Measurements from ENCODE around the gene GRIK3. TPM values are rescaled to one million over a fixed set of nuclear protein-coding genes. Genes with fewer than 3 reads are reported as not detected.

GRIK3 gene
- total RNA-seq, 2 donors from 2014 or later, result 0.20 to 1.2 TPM

GRCh38 chr1:36803868-36804570 lies 230.3 kb downstream of the GRIK3 start:
- Histone ChIP-seq H3K27ac (no peak overlapping the region), H3K4me3 (no peak overlapping the region), H3K27me3 (no peaks in the 10 kb centered on the region), H3K9ac (ENCODE audit: low read depth in 2 of 2, low read length in 2 of 2) (no peak overlapping the region), H3K36me3 (no peaks in the 10 kb centered on the region), H3K9me3 (no peaks in the 10 kb centered on the region), H3K4me1 (no peaks in the 10 kb centered on the region)
- DNase-seq, result no peak
- intact Hi-C loops (cut with DNase I), result no loop called here
- TF ChIP-seq, protein P1, sequence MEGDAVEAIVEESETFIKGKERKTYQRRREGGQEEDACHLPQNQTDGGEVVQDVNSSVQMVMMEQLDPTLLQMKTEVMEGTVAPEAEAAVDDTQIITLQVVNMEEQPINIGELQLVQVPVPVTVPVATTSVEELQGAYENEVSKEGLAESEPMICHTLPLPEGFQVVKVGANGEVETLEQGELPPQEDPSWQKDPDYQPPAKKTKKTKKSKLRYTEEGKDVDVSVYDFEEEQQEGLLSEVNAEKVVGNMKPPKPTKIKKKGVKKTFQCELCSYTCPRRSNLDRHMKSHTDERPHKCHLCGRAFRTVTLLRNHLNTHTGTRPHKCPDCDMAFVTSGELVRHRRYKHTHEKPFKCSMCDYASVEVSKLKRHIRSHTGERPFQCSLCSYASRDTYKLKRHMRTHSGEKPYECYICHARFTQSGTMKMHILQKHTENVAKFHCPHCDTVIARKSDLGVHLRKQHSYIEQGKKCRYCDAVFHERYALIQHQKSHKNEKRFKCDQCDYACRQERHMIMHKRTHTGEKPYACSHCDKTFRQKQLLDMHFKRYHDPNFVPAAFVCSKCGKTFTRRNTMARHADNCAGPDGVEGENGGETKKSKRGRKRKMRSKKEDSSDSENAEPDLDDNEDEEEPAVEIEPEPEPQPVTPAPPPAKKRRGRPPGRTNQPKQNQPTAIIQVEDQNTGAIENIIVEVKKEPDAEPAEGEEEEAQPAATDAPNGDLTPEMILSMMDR (IDR thresholded peaks at IDR 0.05), result no peak

GRCh38 chr1:36802018-36802417 lies 232.3 kb downstream of the GRIK3 start:
- intact Hi-C loops (cut with DNase I), result no loop called here
- TF ChIP-seq, protein P1 (IDR thresholded peaks at IDR 0.05), result no peak
- Histone ChIP-seq H3K27me3 (no peaks in the 10 kb centered on the region), H3K36me3 (no peaks in the 10 kb centered on the region), H3K9me3 (no peaks in the 10 kb centered on the region), H3K4me1 (no peaks in the 10 kb centered on the region), H3K9ac (ENCODE audit: low read depth in 2 of 2, low read length in 2 of 2) (no peak overlapping the region), H3K27ac (no peak overlapping the region), H3K4me3 (no peak overlapping the region)
- DNase-seq, result no peak

DNA sequence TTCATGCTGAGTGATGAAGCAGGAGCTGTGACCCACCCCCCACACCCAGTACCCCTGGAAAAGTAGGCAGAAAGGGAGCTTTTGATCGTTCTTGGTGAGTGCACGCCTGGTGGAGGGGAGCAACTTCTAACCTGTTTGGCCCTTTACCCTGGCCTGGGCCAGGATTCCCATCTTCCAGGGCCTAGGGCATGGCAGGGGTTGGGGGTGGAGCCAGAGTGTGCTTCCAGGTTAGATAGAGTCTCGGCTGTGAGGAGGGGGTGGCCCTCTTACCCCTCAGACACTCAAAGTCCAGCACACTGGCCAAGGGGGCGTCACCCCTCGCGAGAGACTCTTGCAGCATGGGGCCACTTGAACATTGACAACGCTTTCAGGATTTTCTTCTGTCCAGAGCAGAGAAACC lies 236.6 kb downstream of the GRIK3 start:
- Histone ChIP-seq H3K27me3 (no peaks in the 10 kb centered on the region), H3K9me3 (no peaks in the 10 kb centered on the region), H3K4me1 (no peaks in the 10 kb centered on the region), H3K27ac (no peak overlapping the region), H3K36me3 (no peaks in the 10 kb centered on the region), H3K9ac (ENCODE audit: low read depth in 2 of 2, low read length in 2 of 2) (no peak overlapping the region), H3K4me3 (no peak overlapping the region)
- intact Hi-C loops (cut with DNase I), result no loop called here
- TF ChIP-seq, protein P1 (IDR thresholded peaks at IDR 0.05), result no peak
- no peak for DNase-seq

GRCh38 chr1:36796733-36797132 lies 237.6 kb downstream of the GRIK3 start:
- H3K4me1 ChIP-seq, result no peaks in the 10 kb centered on the region
- no peaks in the 10 kb centered on the region for H3K27me3 ChIP-seq
- no peak overlapping the region for H3K4me3 ChIP-seq
- DNase-seq, result no peak
- no peaks in the 10 kb centered on the region for H3K36me3 ChIP-seq
- H3K9me3 ChIP-seq, result no peaks in the 10 kb centered on the region
- H3K9ac ChIP-seq (ENCODE audit: low read depth in 2 of 2, low read length in 2 of 2), result no peak overlapping the region
- H3K27ac ChIP-seq, result no peak overlapping the region
- TF ChIP-seq, protein P1 (IDR thresholded peaks at IDR 0.05), result no peak
- intact Hi-C loops (cut with DNase I), result no loop called here

DNA sequence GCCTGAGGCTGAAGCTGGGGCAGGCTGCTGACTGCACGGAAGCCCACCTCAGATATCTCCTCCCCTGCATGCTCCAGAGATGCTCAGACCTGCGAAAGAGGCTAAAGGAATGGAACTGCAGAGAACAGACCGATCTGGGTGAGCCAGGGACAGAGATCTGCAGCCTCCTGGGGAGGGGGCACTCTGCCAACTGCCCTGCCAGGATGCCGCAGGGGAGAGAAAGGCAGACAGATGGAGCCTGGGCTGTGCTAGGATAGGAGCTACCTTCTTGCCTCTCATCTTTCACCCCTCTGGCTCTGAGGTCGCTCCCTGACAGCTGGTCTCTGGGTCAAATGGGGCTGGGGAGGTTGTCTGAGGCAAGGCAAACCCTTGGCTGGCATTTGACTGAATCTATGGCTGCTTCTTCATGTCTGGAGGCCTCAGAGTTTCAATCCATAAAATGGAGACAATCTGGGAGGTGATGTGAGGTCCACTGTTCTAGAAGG lies 238.2 kb downstream of the GRIK3 start:
- Histone ChIP-seq H3K4me1 (no peaks in the 10 kb centered on the region), H3K9me3 (no peaks in the 10 kb centered on the region), H3K9ac (ENCODE audit: low read depth in 2 of 2, low read length in 2 of 2) (no peak overlapping the region), H3K36me3 (no peaks in the 10 kb centered on the region), H3K27me3 (no peaks in the 10 kb centered on the region), H3K27ac (no peak overlapping the region), H3K4me3 (no peak overlapping the region)
- intact Hi-C loops (cut with DNase I), result no loop called here
- TF ChIP-seq, protein P1 (IDR thresholded peaks at IDR 0.05), result no peak
- no peak for DNase-seq

Measured in colonic mucosa (tissue), 4 donors.